Smooth muscle cell (in vitro differentiated cells): ENCODE results near the gene PRAMEF9. TPM values are rescaled to one million over a fixed set of nuclear protein-coding genes. Genes with fewer than 3 reads are reported as not detected.
"Not testable (repeated sequence)": the region's sequence is repeated elsewhere in the genome, so short reads cannot be mapped to it uniquely, and the experiment has no call there.

Source experiments
- DNase-seq: peaks from one replicate; lab custom pipeline; 2025; ENCODE audit not compliant: unreplicated experiment; lab: John Stamatoyannopoulos, UW
- H2AFZ ChIP-seq: fragments of 200-600 bp; sonication (generic); 2 replicates; pipeline ENCODE4 v1.6.0; 2016; ENCODE audit warnings: antibody characterized with exemption, low read depth, mild to moderate bottlenecking
- H3F3A ChIP-seq: fragments of 200-600 bp; sonication (generic); 2 replicates; pipeline ENCODE4 v1.6.0; 2017; ENCODE audit warnings: antibody characterized with exemption, low read depth
- H3K27ac ChIP-seq: fragments of 200-600 bp; sonication (generic); 2 replicates; pipeline ENCODE4 v1.5.1; 2016; ENCODE audit warnings: low read depth, mild to moderate bottlenecking
- H3K27me3 ChIP-seq: fragments of 200-600 bp; sonication (generic); 2 replicates; pipeline ENCODE4 v1.6.1; 2016; ENCODE audit warnings: low read depth, mild to moderate bottlenecking
- H3K36me3 ChIP-seq: fragments of 200-600 bp; sonication (generic); 2 replicates; pipeline ENCODE4 v1.5.1; 2016; ENCODE audit warnings: low read depth
- H3K4me1 ChIP-seq: fragments of 200-600 bp; sonication (generic); 2 replicates; pipeline ENCODE4 v1.5.1; 2016; ENCODE audit warnings: low read depth
- H3K4me2 ChIP-seq: fragments of 200-600 bp; sonication (generic); 2 replicates; pipeline ENCODE4 v1.6.0; 2016; ENCODE audit warnings: mild to moderate bottlenecking
- H3K4me3 ChIP-seq: fragments of 200-600 bp; sonication (generic); 2 replicates; pipeline ENCODE4 v1.5.1; 2016; ENCODE audit warnings: mild to moderate bottlenecking
- H3K79me2 ChIP-seq: fragments of 200-600 bp; sonication (generic); 2 replicates; pipeline ENCODE4 v1.6.0; 2016; ENCODE audit warnings: low read depth, mild to moderate bottlenecking
- H3K9ac ChIP-seq: fragments of 200-600 bp; sonication (generic); 2 replicates; pipeline ENCODE4 v1.6.0; 2016; ENCODE audit warnings: low read depth
- H3K9me3 ChIP-seq: fragments of 200-600 bp; sonication (generic); replicated peaks from 2 replicates; pipeline ENCODE4 v1.5.1; 2016; ENCODE audit warnings: low read depth
- H4K20me1 ChIP-seq: fragments of 200-600 bp; sonication (generic); 2 replicates; pipeline ENCODE4 v1.6.0; 2016; ENCODE audit warnings: low read depth
- WGBS: methylation state at CpG from one replicate; pipeline ENCODE4 v1.1.7; 2016; ENCODE audit warnings: low lambda C conversion rate; 5-methylcytosine and 5-hydroxymethylcytosine counted together
- polyA plus RNA-seq: library from polyadenylated mRNA; unstranded; fragments of >200 nt; fragmentation: Nextera tagmentation; extraction: Ambion mirVana; gene quantifications from 2 replicates; pipeline ENCODE4 v1.2.1, GENCODE V29; 2016
- total RNA-seq: library from RNA; depleted of rRNA; stranded (reverse); fragments of >200 nt; gene quantifications from 2 replicates; pipeline ENCODE4 v1.2.3, GENCODE V29; 2014

The PRAMEF9 gene
- not detected in 2 replicates for total RNA-seq
- not detected in 2 replicates for polyA plus RNA-seq

DNA sequence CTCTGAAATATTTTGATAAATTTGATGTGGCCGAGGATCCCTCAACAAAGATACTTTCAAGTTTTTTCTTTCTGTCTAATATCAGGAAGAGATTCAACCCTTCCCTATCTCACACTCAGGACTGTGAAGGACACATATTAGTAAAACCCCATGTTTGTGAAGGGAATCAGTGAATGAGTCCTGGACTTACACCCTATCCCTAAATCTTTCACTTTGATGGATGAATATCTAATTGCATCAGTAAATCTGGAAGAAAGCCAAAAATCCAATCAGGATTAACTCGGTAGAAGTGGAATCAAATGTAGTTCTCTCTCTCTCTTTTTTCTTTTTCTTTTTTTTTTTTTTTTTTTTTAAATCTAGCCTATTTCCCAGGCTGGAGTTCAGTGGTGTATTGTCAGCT is at the start of gene PRAMEF9:
Gene PRAMEF9, plus strand, starts transcription at position 301 of the 400 bp plus-strand sequence. CDS start 3,433 bp downstream, outside the sequence.
- not testable (repeated sequence) for H3K4me1 ChIP-seq, H3K4me3 ChIP-seq, H3K9me3 ChIP-seq, H3K9ac ChIP-seq, H4K20me1 ChIP-seq, H3K79me2 ChIP-seq, H2AFZ ChIP-seq, H3K36me3 ChIP-seq, DNase-seq, H3K27ac ChIP-seq, H3K4me2 ChIP-seq, H3K27me3 ChIP-seq, H3F3A ChIP-seq
- 73% methylated on average over 2 of the region's 2 CpGs for WGBS

DNA sequence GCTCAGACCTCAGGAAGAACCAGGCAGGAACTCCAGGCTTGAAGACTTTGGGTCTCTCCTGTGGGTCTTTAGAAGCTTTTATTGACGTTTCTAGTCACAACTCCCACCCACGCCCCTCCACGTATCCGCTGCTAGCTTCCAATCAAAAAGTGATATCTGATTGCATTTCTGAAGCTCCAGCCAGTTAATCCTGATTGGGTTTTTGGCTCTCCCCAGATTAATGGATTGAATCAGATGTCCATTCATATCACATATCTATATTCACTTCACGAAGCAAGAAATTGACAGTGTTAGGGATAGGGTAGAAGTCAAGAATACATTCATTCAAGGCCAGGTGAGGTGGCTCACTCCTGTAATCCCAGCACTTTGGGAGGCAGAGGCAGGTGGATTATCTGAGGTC is 15.7 kb upstream of the PRAMEF9 start, which contains the start of gene PRAMEF26:
Gene PRAMEF26, minus strand, starts transcription at position 101 of the 400 bp plus-strand sequence. CDS start 2,914 bp downstream, outside the sequence.
- not testable (repeated sequence) for H4K20me1 ChIP-seq, H3F3A ChIP-seq, H3K4me1 ChIP-seq, H3K4me2 ChIP-seq, H3K9ac ChIP-seq, H3K36me3 ChIP-seq, H3K27me3 ChIP-seq, H3K79me2 ChIP-seq, DNase-seq, H2AFZ ChIP-seq, H3K27ac ChIP-seq, H3K4me3 ChIP-seq, H3K9me3 ChIP-seq
- 62% methylated on average over 1 of the region's 5 CpGs for WGBS

DNA sequence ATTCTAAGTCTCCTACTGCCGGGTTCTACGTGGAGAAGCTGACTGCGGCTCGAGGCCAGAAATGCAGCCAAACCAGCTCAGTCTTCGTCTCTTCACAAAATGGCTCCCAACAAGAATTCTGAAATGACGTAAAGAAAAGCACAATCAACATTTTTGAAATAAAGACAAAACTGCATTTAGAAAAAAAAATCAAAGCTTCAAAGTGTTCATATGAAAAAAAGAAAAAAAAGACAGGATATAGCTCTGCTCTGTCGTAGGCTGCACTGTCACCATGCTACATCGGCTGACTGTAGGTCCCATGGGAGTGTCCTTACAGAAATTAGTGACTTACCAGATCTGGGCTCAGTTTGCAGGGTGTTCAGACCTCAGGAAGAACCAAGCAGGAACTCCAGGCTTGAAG is 6.1 kb upstream of the PRAMEF9 start, which contains the start of gene HNRNPCL4:
Gene HNRNPCL4, minus strand, starts transcription at position 101 of the 400 bp plus-strand sequence. CDS start 164 bp downstream, outside the sequence.
- not testable (repeated sequence) for H3K27me3 ChIP-seq, H3K4me1 ChIP-seq, H3K79me2 ChIP-seq, H3K9ac ChIP-seq, H3K9me3 ChIP-seq, H3K36me3 ChIP-seq, H3K4me3 ChIP-seq, H3K4me2 ChIP-seq, H2AFZ ChIP-seq, H3F3A ChIP-seq, H4K20me1 ChIP-seq, H3K27ac ChIP-seq, DNase-seq
- no CpG with 5 or more reads among the region's 8 CpGs for WGBS

DNA sequence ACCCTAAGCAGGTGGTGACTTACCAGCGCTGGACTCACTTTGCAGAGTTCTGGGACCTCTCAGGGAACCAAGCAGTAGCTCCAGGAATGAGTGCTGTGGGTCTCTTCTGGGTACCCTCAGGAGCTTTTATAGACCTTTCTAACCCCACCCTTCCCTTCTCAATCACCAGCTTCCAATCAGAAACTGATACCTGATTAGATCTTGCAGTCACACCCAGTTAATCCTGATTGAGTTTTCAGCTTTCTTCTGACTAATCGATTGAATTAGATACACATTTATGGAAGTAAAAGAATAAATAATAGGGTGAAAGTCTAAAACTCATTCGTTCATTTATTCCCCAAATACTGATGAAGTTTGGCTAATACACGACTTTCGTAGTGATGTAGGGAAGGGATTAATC is 29.7 kb downstream of the PRAMEF9 start, which contains the start of gene PRAMEF13:
Gene PRAMEF13, minus strand, starts transcription at position 101 of the 400 bp plus-strand sequence. CDS start 1,820 bp downstream, outside the sequence.
- H3K4me2 ChIP-seq, DNase-seq, H3K4me1 ChIP-seq, H3K27me3 ChIP-seq, H3K79me2 ChIP-seq, H3K36me3 ChIP-seq, H3K9me3 ChIP-seq, H3K4me3 ChIP-seq, H2AFZ ChIP-seq, H4K20me1 ChIP-seq, H3F3A ChIP-seq, H3K27ac ChIP-seq, H3K9ac ChIP-seq: not testable (repeated sequence)
- no CpG with 5 or more reads among the region's 5 CpGs for WGBS

DNA sequence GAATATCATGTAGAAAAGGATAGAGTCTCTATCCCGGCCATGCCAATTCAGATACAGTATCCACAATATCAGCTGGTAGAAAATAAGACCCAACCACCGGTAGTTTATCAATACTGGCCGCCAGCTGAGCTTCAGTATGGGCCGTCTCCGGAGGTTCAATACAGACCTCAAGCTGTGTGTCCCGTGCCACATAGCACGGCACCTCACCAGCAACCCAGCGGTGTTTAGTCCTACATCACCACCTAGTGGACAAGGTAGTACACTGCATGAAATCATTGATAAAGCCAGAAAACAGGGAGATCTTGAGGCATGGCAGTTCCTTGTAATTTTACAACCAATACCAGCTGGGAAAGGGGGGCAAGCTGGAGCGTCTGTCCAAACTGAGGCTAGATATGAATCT is 37.1 kb downstream of the PRAMEF9 start:
- not testable (repeated sequence) for H3K79me2 ChIP-seq, H3K27ac ChIP-seq, H3F3A ChIP-seq, H2AFZ ChIP-seq, H3K4me2 ChIP-seq, DNase-seq, H3K4me3 ChIP-seq, H3K27me3 ChIP-seq, H3K9me3 ChIP-seq, H3K36me3 ChIP-seq, H3K9ac ChIP-seq, H3K4me1 ChIP-seq, H4K20me1 ChIP-seq
- no CpG with 5 or more reads among the region's 9 CpGs for WGBS

DNA sequence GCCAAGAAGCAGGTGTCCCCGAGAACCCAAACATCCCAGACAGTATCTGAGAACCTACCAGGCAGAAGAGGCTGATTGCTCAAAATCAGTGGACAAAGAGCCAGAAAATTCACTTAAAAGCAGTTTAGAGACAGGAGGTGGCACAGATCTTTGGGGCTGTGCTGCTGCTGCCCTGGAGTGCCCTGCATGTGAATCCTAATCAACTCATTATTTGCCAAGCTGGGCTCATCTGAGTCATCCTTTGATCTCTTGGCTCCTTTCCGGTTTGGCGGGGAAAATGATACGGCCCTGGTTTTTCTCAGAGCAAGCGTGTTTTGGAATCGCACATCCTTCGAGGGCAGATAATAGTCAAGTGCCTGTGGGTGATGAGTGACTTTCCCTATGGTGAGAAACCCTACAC is 45.0 kb downstream of the PRAMEF9 start:
- not testable (repeated sequence) for DNase-seq, H3K36me3 ChIP-seq, H3K27me3 ChIP-seq, H3K9ac ChIP-seq, H3K9me3 ChIP-seq, H3F3A ChIP-seq, H3K4me1 ChIP-seq, H3K4me2 ChIP-seq, H3K4me3 ChIP-seq, H3K79me2 ChIP-seq, H3K27ac ChIP-seq, H2AFZ ChIP-seq, H4K20me1 ChIP-seq
- no CpG with 5 or more reads among the region's 7 CpGs for WGBS

DNA sequence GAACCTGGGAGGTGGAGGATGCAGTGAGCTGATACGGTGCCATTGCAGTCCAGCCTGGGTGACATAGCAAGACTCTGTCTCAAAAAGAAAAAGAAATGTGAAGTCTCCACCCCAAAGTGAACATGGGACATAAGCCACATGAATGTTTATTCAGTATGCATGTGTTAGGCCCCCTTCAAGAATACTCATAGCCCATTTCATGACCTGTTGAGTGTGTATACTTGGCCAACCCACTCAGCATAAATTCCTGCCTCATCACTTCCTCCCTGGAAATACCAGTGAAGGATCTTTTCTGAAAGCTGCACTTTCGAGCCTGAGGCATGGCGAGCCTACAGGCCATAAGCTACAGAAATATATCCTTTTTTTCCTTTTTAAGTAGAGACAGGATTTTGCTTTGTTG is 47.6 kb downstream of the PRAMEF9 start:
- H3K9ac ChIP-seq, H3F3A ChIP-seq, H2AFZ ChIP-seq, H3K9me3 ChIP-seq, H3K79me2 ChIP-seq, H3K27ac ChIP-seq, H3K36me3 ChIP-seq, H3K4me1 ChIP-seq, H3K27me3 ChIP-seq, H3K4me2 ChIP-seq, H3K4me3 ChIP-seq, H4K20me1 ChIP-seq, DNase-seq: not testable (repeated sequence)
- no CpG with 5 or more reads among the region's 3 CpGs for WGBS

DNA sequence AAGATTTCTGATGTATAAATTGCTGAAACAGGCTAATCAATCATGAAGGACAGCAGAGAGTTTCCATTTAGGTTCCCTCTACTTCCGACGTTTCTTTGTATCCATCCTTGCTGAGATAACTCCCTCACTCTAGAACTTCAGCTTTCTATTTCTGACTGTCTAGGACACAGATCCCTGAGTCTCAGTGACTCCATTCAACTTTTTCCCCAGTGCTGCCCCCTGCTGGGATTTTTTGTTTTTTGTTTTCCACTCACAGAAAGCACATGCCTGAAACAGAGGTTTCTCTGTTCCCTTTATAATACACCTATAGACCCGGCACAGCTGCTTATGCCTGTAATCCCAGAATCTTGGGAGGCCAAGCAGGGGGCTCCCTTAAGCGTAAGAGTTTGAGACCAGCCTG is 51.1 kb downstream of the PRAMEF9 start:
- not testable (repeated sequence) for H3K4me1 ChIP-seq, H3K4me2 ChIP-seq, H3K4me3 ChIP-seq, H3K9me3 ChIP-seq, H3K36me3 ChIP-seq, H3K27ac ChIP-seq, H3K79me2 ChIP-seq, H3K27me3 ChIP-seq, H3F3A ChIP-seq, H2AFZ ChIP-seq, DNase-seq, H3K9ac ChIP-seq, H4K20me1 ChIP-seq
- no CpG with 5 or more reads among the region's 4 CpGs for WGBS
